Astrocyte of the spinal cord (primary cell): ENCODE data around the gene GRXCR2.

Source experiments
- DNase-seq: peaks from one replicate; pipeline ENCODE4 v3.0.0; 2011; ENCODE audit warnings: low read depth, low spot score
- H3K4me3 ChIP-seq: 2 replicates; pipeline ENCODE4 v1.5.1; 2011; ENCODE audit warnings: low read depth, mild to moderate bottlenecking, low read length, moderate library complexity
- CTCF ChIP-seq: IDR thresholded peaks from 2 replicates; pipeline ENCODE4 v1.5.1; 2012; ENCODE audit warnings: low read depth, mild to moderate bottlenecking, low read length, inconsistent platforms
- in situ Hi-C: cut with HindIII; loops from 2 replicates; pipeline ENCODE4 v1.10.0; 2017; ENCODE audit warnings: low sequenced_read_pairs

The GRXCR2 gene

GRCh38 chr5:145917288-145917687 lies 44.5 kb upstream of the GRXCR2 start:
- TF ChIP-seq CTCF: no peak
- no peak for DNase-seq
- in situ Hi-C loops: no loop called here
- no peak overlapping the region for H3K4me3 ChIP-seq

- H3K4me3 ChIP-seq: no peak overlapping the region
- DNase-seq: no peak
- in situ Hi-C loops: no loop called here
- TF ChIP-seq CTCF: no peak
These were observed 43.3 kb upstream of the GRXCR2 start for GRCh38 chr5:145915970-145916638.

- no peak overlapping the region for H3K4me3 ChIP-seq
- TF ChIP-seq CTCF: no peak
- in situ Hi-C loops: no loop called here
- no peak for DNase-seq
These were observed 40.9 kb upstream of the GRXCR2 start for GRCh38 chr5:145913701-145914100.

GRCh38 chr5:145912594-145912993 lies 39.8 kb upstream of the GRXCR2 start:
- no peak for DNase-seq
- H3K4me3 ChIP-seq: no peak overlapping the region
- in situ Hi-C loops: no loop called here
- no peak for TF ChIP-seq CTCF

GRCh38 chr5:145912019-145912418 lies 39.2 kb upstream of the GRXCR2 start:
- no peak for TF ChIP-seq CTCF
- no peak overlapping the region for H3K4me3 ChIP-seq
- in situ Hi-C loops: no loop called here
- DNase-seq: no peak

GRCh38 chr5:145911164-145911563 lies 38.4 kb upstream of the GRXCR2 start:
- no peak for DNase-seq
- in situ Hi-C loops: no loop called here
- H3K4me3 ChIP-seq: no peak overlapping the region
- no peak for TF ChIP-seq CTCF
